ENCODE measurements around the gene PRKAR2B. TPM values are rescaled to one million over a fixed set of nuclear protein-coding genes. Genes with fewer than 3 reads are reported as not detected.
"Not testable (repeated sequence)": the region's sequence is repeated elsewhere in the genome, so short reads cannot be mapped to it uniquely, and the experiment has no call there.

Gene PRKAR2B
- total RNA-seq, 1 experiment from 2014 or later = 14.3 TPM

- H3K27ac ChIP-seq = no peak overlapping the region
- H3K9me3 ChIP-seq (replicated peaks) = no peaks in the 10 kb centered on the region
- H3K4me1 ChIP-seq = 0 out of 2 replicates have a peak, but pooled peaks cover 4% of the 10 kb centered on the region
- no peak overlapping the region for H3K4me3 ChIP-seq
- no peak for DNase-seq
- no peaks in the 10 kb centered on the region for H3K27me3 ChIP-seq
- H3K36me3 ChIP-seq = no peaks in the 10 kb centered on the region
Observed at GRCh38 chr7:107071129-107071528, 26.6 kb downstream of the PRKAR2B start.

- no peak for DNase-seq
- H3K27me3 ChIP-seq = no peaks in the 10 kb centered on the region
- 0 out of 2 replicates have a peak, but pooled peaks cover 4% of the 10 kb centered on the region for H3K4me1 ChIP-seq
- H3K9me3 ChIP-seq (replicated peaks) = no peaks in the 10 kb centered on the region
- H3K36me3 ChIP-seq = no peaks in the 10 kb centered on the region
- no peak overlapping the region for H3K4me3 ChIP-seq
- no peak overlapping the region for H3K27ac ChIP-seq
Observed at GRCh38 chr7:107072133-107072532, 27.6 kb downstream of the PRKAR2B start.

GRCh38 chr7:107075863-107076574 is 31.5 kb downstream of the PRKAR2B start:
- no peaks in the 10 kb centered on the region for H3K4me1 ChIP-seq
- no peaks in the 10 kb centered on the region for H3K36me3 ChIP-seq
- no peaks in the 10 kb centered on the region for H3K9me3 ChIP-seq (replicated peaks)
- no peak for DNase-seq
- H3K27me3 ChIP-seq = no peaks in the 10 kb centered on the region
- H3K27ac ChIP-seq = no peak overlapping the region
- H3K4me3 ChIP-seq = no peak overlapping the region

- H3K9me3 ChIP-seq (replicated peaks) = no peaks in the 10 kb centered on the region
- no peak for DNase-seq
- H3K4me1 ChIP-seq = no peaks in the 10 kb centered on the region
- H3K36me3 ChIP-seq = no peaks in the 10 kb centered on the region
- no peaks in the 10 kb centered on the region for H3K27me3 ChIP-seq
- H3K27ac ChIP-seq = no peak overlapping the region
- no peak overlapping the region for H3K4me3 ChIP-seq
Observed at GRCh38 chr7:107076781-107077698, 32.5 kb downstream of the PRKAR2B start.

GRCh38 chr7:107077699-107078516 is 33.4 kb downstream of the PRKAR2B start:
- no peaks in the 10 kb centered on the region for H3K9me3 ChIP-seq (replicated peaks)
- H3K27ac ChIP-seq = no peak overlapping the region
- no peak for DNase-seq
- no peaks in the 10 kb centered on the region for H3K27me3 ChIP-seq
- H3K36me3 ChIP-seq = no peaks in the 10 kb centered on the region
- no peak overlapping the region for H3K4me3 ChIP-seq
- H3K4me1 ChIP-seq = no peaks in the 10 kb centered on the region

GRCh38 chr7:107078517-107078966 is 34.0 kb downstream of the PRKAR2B start:
- H3K36me3 ChIP-seq = no peaks in the 10 kb centered on the region
- no peak overlapping the region for H3K4me3 ChIP-seq
- peak in 1 of 2 experiments; percentile 8 for DNase-seq
- no peaks in the 10 kb centered on the region for H3K4me1 ChIP-seq
- no peaks in the 10 kb centered on the region for H3K9me3 ChIP-seq (replicated peaks)
- H3K27me3 ChIP-seq = no peaks in the 10 kb centered on the region
- H3K27ac ChIP-seq = no peak overlapping the region

- Histone ChIP-seq H3K4me1 (no peaks in the 10 kb centered on the region), H3K9me3 (replicated peaks) (no peaks in the 10 kb centered on the region), H3K4me3 (no peak overlapping the region), H3K36me3 (no peaks in the 10 kb centered on the region), H3K27me3 (no peaks in the 10 kb centered on the region), H3K27ac (no peak overlapping the region)
- no peak for DNase-seq
Observed at GRCh38 chr7:107079212-107079940, 34.9 kb downstream of the PRKAR2B start.

- Histone ChIP-seq H3K4me1 (no peaks in the 10 kb centered on the region), H3K27me3 (no peaks in the 10 kb centered on the region), H3K36me3 (no peaks in the 10 kb centered on the region), H3K9me3 (replicated peaks) (no peaks in the 10 kb centered on the region), H3K4me3 (no peak overlapping the region), H3K27ac (no peak overlapping the region)
- no peak for DNase-seq
Observed at GRCh38 chr7:107080099-107080505, 35.6 kb downstream of the PRKAR2B start.

- no peak overlapping the region for H3K4me3 ChIP-seq
- no peak for DNase-seq
- no peaks in the 10 kb centered on the region for H3K9me3 ChIP-seq (replicated peaks)
- no peaks in the 10 kb centered on the region for H3K4me1 ChIP-seq
- no peak overlapping the region for H3K27ac ChIP-seq
- no peaks in the 10 kb centered on the region for H3K27me3 ChIP-seq
- H3K36me3 ChIP-seq = no peaks in the 10 kb centered on the region
Observed at GRCh38 chr7:107080533-107080932, 36.0 kb downstream of the PRKAR2B start.

- no peaks in the 10 kb centered on the region for H3K9me3 ChIP-seq (replicated peaks)
Observed at GRCh38 chr7:107085180-107085579, 40.7 kb downstream of the PRKAR2B start.

GRCh38 chr7:107089627-107090026 is 45.1 kb downstream of the PRKAR2B start:
- H3K4me3 ChIP-seq = no peak overlapping the region
- H3K9me3 ChIP-seq (replicated peaks) = no peaks in the 10 kb centered on the region; the same call in 1 of the 2 replicates
- no peaks in the 10 kb centered on the region for H3K27me3 ChIP-seq
- DNase-seq = no peak
- no peaks in the 10 kb centered on the region for H3K36me3 ChIP-seq
- no peak overlapping the region for H3K27ac ChIP-seq
- H3K4me1 ChIP-seq = no peaks in the 10 kb centered on the region

More at GRCh38 chr7:107085180-107085579, 40.7 kb downstream of the PRKAR2B start:
- Histone ChIP-seq H3K27me3 (no peaks in the 10 kb centered on the region), H3K4me3 (no peak overlapping the region), H3K36me3 (no peaks in the 10 kb centered on the region), H3K27ac (no peak overlapping the region), H3K4me1 (no peaks in the 10 kb centered on the region)
- no peak for DNase-seq

GRCh38 chr7:107090457-107090856 is 46.0 kb downstream of the PRKAR2B start:
- Histone ChIP-seq H3K36me3 (no peaks in the 10 kb centered on the region), H3K4me1 (no peaks in the 10 kb centered on the region), H3K27me3 (no peaks in the 10 kb centered on the region), H3K9me3 (replicated peaks) (no peaks in the 10 kb centered on the region; the same call in 1 of the 2 replicates), H3K27ac (no peak overlapping the region), H3K4me3 (no peak overlapping the region)
- DNase-seq = no peak

- Histone ChIP-seq H3K27me3 (no peaks in the 10 kb centered on the region), H3K36me3 (no peaks in the 10 kb centered on the region), H3K4me1 (no peaks in the 10 kb centered on the region), H3K4me3 (no peak overlapping the region), H3K9me3 (replicated peaks) (no peaks in the 10 kb centered on the region; the same call in 1 of the 2 replicates), H3K27ac (no peak overlapping the region)
- DNase-seq = no peak
Observed at GRCh38 chr7:107091306-107091705, 46.8 kb downstream of the PRKAR2B start.

GRCh38 chr7:107093671-107094070 is 49.2 kb downstream of the PRKAR2B start:
- not testable (repeated sequence) for H3K4me1 ChIP-seq; H3K9me3 ChIP-seq (replicated peaks); H3K27me3 ChIP-seq; H3K27ac ChIP-seq; DNase-seq; H3K4me3 ChIP-seq; H3K36me3 ChIP-seq
